PFSK-1 (cell line): ENCODE results near the gene CSTA.

Experiments
- FOXP2 ChIP-seq: optimal IDR thresholded peaks from 2 replicates; pipeline ENCODE3; 2011; ENCODE audit warnings: borderline replicate concordance, control low read depth, inconsistent platforms; ENCODE audit not compliant: insufficient read depth; ENCODE audit errors: extremely low read length, extremely low read depth
- POLR2AphosphoS5 ChIP-seq: IDR thresholded peaks from 2 replicates; pipeline ENCODE4 v1.6.1; 2012; ENCODE audit warnings: low read depth, mild to moderate bottlenecking, control low read depth, low read length, moderate library complexity
- SIN3A ChIP-seq: IDR thresholded peaks from 2 replicates; pipeline ENCODE4 v1.6.1; 2012; ENCODE audit warnings: mild to moderate bottlenecking, low read length, moderate library complexity, borderline replicate concordance; ENCODE audit not compliant: insufficient read depth
- TAF1 ChIP-seq: IDR thresholded peaks from 2 replicates; pipeline ENCODE4 v1.6.1; 2012; ENCODE audit warnings: low read length, control low read depth, borderline replicate concordance; ENCODE audit not compliant: insufficient read depth
- TF ChIP-seq, protein P1 (sequence below), 2 experiments: IDR thresholded peaks; 2 replicates each; pipeline versions ENCODE4 v1.6.1 to v1.8.0; 2011 to 2012; ENCODE audit warnings: low read depth in 2 of 2, low read length in 2 of 2, control low read depth in 1 of 2, inconsistent platforms in 1 of 2, mild to moderate bottlenecking in 1 of 2, moderate library complexity in 1 of 2; ENCODE audit not compliant: insufficient read depth in 1 of 2

The CSTA gene

DNA sequence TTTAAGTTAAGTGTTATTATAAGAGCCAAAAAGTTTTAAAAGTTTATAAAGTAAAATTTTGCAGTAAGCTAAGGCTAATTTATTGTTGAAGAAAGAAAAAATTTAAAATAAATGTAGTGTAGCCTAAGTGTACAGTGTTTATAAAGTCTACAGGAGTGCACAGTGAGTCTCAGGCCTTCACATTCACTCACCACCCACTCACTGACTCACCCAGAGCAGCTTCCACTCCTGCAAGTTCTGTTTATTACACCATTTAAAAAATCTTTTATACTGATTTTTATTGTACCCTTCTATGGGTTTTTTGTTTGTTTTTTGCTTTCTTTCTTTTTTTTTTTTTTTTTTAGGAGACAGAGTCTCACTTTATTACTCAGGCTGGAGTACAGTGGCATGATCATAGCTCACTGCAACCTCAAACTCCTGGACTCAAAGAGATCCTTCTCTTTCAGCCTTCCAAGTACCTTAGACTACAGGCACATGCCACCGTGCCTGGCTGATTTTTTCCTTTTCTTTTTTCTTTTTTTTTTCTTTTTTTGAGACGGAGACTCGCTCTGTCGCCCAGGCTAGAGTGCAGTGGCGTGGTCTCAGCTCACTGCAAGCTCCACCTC is 25.9 kb downstream of the CSTA start:
- no peak for TF ChIP-seq FOXP2
- no peak for TF ChIP-seq SIN3A
- no peak for TF ChIP-seq POLR2AphosphoS5
- TF ChIP-seq, protein P1, sequence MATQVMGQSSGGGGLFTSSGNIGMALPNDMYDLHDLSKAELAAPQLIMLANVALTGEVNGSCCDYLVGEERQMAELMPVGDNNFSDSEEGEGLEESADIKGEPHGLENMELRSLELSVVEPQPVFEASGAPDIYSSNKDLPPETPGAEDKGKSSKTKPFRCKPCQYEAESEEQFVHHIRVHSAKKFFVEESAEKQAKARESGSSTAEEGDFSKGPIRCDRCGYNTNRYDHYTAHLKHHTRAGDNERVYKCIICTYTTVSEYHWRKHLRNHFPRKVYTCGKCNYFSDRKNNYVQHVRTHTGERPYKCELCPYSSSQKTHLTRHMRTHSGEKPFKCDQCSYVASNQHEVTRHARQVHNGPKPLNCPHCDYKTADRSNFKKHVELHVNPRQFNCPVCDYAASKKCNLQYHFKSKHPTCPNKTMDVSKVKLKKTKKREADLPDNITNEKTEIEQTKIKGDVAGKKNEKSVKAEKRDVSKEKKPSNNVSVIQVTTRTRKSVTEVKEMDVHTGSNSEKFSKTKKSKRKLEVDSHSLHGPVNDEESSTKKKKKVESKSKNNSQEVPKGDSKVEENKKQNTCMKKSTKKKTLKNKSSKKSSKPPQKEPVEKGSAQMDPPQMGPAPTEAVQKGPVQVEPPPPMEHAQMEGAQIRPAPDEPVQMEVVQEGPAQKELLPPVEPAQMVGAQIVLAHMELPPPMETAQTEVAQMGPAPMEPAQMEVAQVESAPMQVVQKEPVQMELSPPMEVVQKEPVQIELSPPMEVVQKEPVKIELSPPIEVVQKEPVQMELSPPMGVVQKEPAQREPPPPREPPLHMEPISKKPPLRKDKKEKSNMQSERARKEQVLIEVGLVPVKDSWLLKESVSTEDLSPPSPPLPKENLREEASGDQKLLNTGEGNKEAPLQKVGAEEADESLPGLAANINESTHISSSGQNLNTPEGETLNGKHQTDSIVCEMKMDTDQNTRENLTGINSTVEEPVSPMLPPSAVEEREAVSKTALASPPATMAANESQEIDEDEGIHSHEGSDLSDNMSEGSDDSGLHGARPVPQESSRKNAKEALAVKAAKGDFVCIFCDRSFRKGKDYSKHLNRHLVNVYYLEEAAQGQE (IDR thresholded peaks at IDR 0.05; ENCODE audit: insufficient read depth in 1 of 2, low read depth in 2 of 2, low read length in 2 of 2): no peak
- TF ChIP-seq TAF1: no peak

DNA sequence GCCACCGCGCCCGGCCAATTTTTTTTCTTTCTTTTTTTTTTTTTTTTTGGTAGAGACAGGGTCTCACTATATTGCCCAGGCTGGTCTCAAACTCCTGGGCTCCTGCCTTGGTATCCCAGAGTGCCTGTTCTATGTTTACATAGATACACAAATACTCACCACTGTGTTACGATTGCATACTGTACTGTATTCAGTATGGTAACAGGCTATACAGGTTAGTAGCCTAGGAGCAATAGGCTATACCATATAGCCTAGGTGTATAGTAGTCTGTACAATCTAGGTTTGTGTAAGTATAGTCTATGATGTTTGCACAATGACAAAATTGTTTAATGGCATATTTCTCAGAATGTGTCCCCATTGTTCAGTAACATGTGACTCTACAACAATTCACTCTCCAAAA is 26.6 kb downstream of the CSTA start:
- TF ChIP-seq, protein P1 (IDR thresholded peaks at IDR 0.05; ENCODE audit: insufficient read depth in 1 of 2, low read depth in 2 of 2, low read length in 2 of 2): no peak
- TF ChIP-seq FOXP2 (no peak), SIN3A (no peak), POLR2AphosphoS5 (no peak), TAF1 (no peak)

DNA sequence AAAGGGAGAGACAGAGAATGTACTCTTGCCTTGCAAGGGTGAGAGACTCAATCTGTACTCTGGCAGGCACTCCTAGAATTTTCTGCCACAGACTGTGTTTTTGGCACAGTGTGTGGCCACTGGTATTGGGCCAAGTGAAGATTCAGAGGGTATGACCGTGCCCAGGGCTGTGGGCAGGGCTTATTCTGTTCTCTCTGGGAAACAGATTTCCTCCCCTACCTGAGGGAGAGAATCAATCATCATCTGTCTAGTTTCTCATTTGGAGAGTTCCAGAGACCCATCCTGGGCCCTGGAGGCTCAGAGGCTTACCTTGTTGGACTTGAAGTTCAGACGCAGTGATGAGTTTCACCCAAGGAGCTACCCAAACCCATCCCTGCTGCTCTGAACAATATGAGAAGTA is 28.2 kb downstream of the CSTA start:
- TF ChIP-seq SIN3A: no peak
- TF ChIP-seq, protein P1 (IDR thresholded peaks at IDR 0.05; ENCODE audit: insufficient read depth in 1 of 2, low read depth in 2 of 2, low read length in 2 of 2): no peak
- no peak for TF ChIP-seq FOXP2
- TF ChIP-seq TAF1: no peak
- no peak for TF ChIP-seq POLR2AphosphoS5

DNA sequence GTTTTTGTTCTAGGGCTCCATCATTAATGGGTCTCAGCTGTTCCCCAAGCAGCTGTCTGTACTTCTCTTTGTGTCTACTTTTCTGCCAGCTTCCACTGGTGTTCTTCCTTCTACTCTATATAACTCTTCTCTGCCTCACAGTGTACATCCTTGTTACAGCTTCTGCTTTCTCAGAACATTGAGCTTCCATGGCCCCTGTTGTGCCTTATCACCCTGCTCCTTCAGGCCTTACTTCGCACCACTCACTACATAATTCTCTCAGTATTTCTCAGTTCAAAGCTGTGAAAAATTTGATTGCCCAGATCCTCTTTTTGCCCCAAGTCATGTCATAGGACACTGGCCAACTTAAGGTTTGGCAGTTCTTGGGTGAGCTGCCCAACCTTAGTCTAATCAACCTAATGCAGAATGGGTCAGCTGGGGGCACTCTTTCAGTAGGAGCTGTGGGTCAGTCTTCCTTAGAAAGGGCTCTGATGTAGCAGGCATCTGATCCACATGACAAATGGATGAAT is 28.9 kb downstream of the CSTA start:
- no peak for TF ChIP-seq FOXP2
- TF ChIP-seq SIN3A: no peak
- TF ChIP-seq, protein P1 (IDR thresholded peaks at IDR 0.05; ENCODE audit: insufficient read depth in 1 of 2, low read depth in 2 of 2, low read length in 2 of 2): no peak
- no peak for TF ChIP-seq POLR2AphosphoS5
- no peak for TF ChIP-seq TAF1

DNA sequence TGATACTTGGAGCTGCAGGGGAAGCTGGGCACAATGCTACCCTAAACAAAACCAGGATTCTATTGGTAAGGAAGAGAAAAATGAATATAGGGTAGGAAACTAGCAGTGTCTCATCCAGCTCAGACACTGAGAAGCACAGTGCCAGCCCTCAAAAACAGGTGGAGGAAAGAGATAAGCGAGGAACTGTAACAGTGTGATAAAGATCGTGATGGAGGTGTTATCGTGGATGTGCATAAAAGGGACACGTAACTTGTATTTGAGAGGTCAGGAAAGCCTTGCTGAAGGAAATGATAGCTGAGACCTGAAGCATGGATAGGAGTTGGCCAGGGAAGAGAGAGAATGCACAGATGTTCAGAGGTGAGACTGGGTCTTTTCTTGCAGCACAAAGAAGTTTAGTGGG is 30.6 kb downstream of the CSTA start:
- TF ChIP-seq SIN3A (no peak), TAF1 (no peak), POLR2AphosphoS5 (no peak), FOXP2 (no peak)
- TF ChIP-seq, protein P1 (IDR thresholded peaks at IDR 0.05; ENCODE audit: insufficient read depth in 1 of 2, low read depth in 2 of 2, low read length in 2 of 2): no peak
